K562 (cell line): ENCODE data around the gene STYXL1. TPM values are rescaled to one million over a fixed set of nuclear protein-coding genes. Genes with fewer than 3 reads are reported as not detected.

Source experiments
- ATAC-seq: fragments of 200-7000 bp; cut with Tn5 transposase; 3 replicates; pipeline ENCODE4 v1.9.1; 2020; ENCODE audit warnings: moderate library complexity
- BruUV-seq: library from RNA; stranded (reverse); fragments of 400-500 nt; replicated peaks from 2 replicates; lab custom pipeline; 2021; lab: Mats Ljungman, UMichigan
- CTCF ChIA-PET: fragments of 300-600 bp; formaldehyde crosslinking; extraction: SDS; loops from one replicate; lab custom pipeline; 2021; ENCODE audit warnings: low intra/inter-chr PET ratio; lab: Yijun Ruan, JAX
- POLR2A ChIA-PET: fragments of 300-600, 350-650 bp; sonication (Branson Sonifier 250); formaldehyde crosslinking; extraction: SDS; loops from one replicate; lab custom pipeline; 2021; ENCODE audit warnings: antibody characterized with exemption, inconsistent platforms; lab: Yijun Ruan, JAX
- DNase-seq, 4 experiments: peaks; one replicate each; pipeline versions ENCODE4 v3.0.0 to v3.0.0-alpha.2; 2011 to 2018; ENCODE audit warnings: low spot score in 3 of 4, mixed read lengths in 3 of 4; ENCODE audit errors: extremely low read depth in 1 of 4
- FAIRE-seq: peaks from 2 replicates; lab custom pipeline; 2011; peaks lifted over from hg19 to GRCh38; lab: Jason Lieb, UNC
- H2AFZ ChIP-seq: 2 replicates; pipeline ENCODE4 v1.6.0; 2011; ENCODE audit warnings: low read depth, low read length, control low read depth, inconsistent platforms
- H3K27ac ChIP-seq: fragments of 200-600 bp; 3 replicates; pipeline ENCODE4 v1.8.0; 2011; ENCODE audit warnings: low read depth, mild to moderate bottlenecking, control low read depth, inconsistent platforms, low read length, moderate library complexity, mixed read lengths; ENCODE audit errors: extremely low read depth
- H3K27me3 ChIP-seq, 2 experiments: fragments of 300-600 bp in 1 of 2; 2 replicates in 1 of 2; 3 replicates in 1 of 2; pipeline versions ENCODE4 v1.6.0 to v1.8.0; 2011; ENCODE audit warnings: inconsistent platforms in 2 of 2, low read length in 2 of 2, mild to moderate bottlenecking in 1 of 2, mixed read lengths in 1 of 2, moderate library complexity in 1 of 2; ENCODE audit not compliant: control insufficient read depth in 2 of 2, insufficient read depth in 2 of 2
- H3K36me3 ChIP-seq: fragments of 300-600 bp; 3 replicates; pipeline ENCODE4 v1.8.0; 2011; ENCODE audit warnings: mild to moderate bottlenecking, low read length, inconsistent platforms; ENCODE audit not compliant: control insufficient read depth, insufficient read depth
- H3K4me1 ChIP-seq, 2 experiments: fragments of 200-600 bp in 1 of 2; replicated peaks in 1 of 2; 2 replicates in 1 of 2; 3 replicates in 1 of 2; pipeline versions ENCODE4 v1.5.1 to v1.8.0; 2011; ENCODE audit warnings: inconsistent platforms in 2 of 2, low read length in 2 of 2, mild to moderate bottlenecking in 1 of 2, mixed read lengths in 1 of 2, moderate library complexity in 1 of 2; ENCODE audit not compliant: control insufficient read depth in 2 of 2, insufficient read depth in 2 of 2
- H3K4me2 ChIP-seq: 2 replicates; pipeline ENCODE4 v1.6.1; 2011; ENCODE audit warnings: low read length, control low read depth, inconsistent platforms, mixed read lengths; ENCODE audit not compliant: insufficient read depth
- H3K4me3 ChIP-seq: fragments of 200-600 bp; sonication (generic), shearing (Covaris generic); 2 replicates; pipeline ENCODE4 v1.5.1; 2016; ENCODE audit warnings: control low read depth, inconsistent platforms
- H3K79me2 ChIP-seq: fragments of 200-600 bp; 3 replicates; pipeline ENCODE4 v1.8.0; 2011; ENCODE audit warnings: low read length, inconsistent platforms; ENCODE audit not compliant: control insufficient read depth, insufficient read depth
- H3K9ac ChIP-seq, 2 experiments: 2 replicates each; pipeline versions ENCODE4 v1.6.0 to v1.6.1; 2011; ENCODE audit warnings: low read depth in 2 of 2, low read length in 2 of 2, control low read depth in 1 of 2, inconsistent platforms in 1 of 2, mild to moderate bottlenecking in 1 of 2, mixed read lengths in 1 of 2; ENCODE audit not compliant: insufficient read depth in 1 of 2
- H3K9me1 ChIP-seq: one replicate; pipeline ENCODE4 v1.6.0; 2011; ENCODE audit warnings: inconsistent platforms, mild to moderate bottlenecking, low read length, moderate library complexity; ENCODE audit not compliant: control insufficient read depth, insufficient read depth
- H3K9me3 ChIP-seq: replicated peaks from 2 replicates; pipeline ENCODE4 v1.5.1; 2011; ENCODE audit warnings: low read depth, low read length, inconsistent platforms; ENCODE audit not compliant: control insufficient read depth, insufficient read depth
- H4K20me1 ChIP-seq: replicated peaks from 2 replicates; pipeline ENCODE4 v1.6.1; 2011; ENCODE audit warnings: low read length, inconsistent platforms, mixed read lengths; ENCODE audit not compliant: control insufficient read depth, insufficient read depth
- ATF1 ChIP-seq, 2 experiments: fragments of 450-650 bp in 1 of 2; IDR thresholded peaks; 2 replicates each; pipeline ENCODE4 v1.6.1; 2016; ENCODE audit warnings: missing compliant biosample characterization in 1 of 2, missing genetic modification characterization in 1 of 2
- EGR1 ChIP-seq: fragments of 450-650 bp; conservative IDR thresholded peaks from 2 replicates; pipeline ENCODE4 v1.6.1; 2017; ENCODE audit warnings: mild to moderate bottlenecking
- ZNF445 ChIP-seq: fragments of 250-450 bp; sonication (Bioruptor Pico); IDR thresholded peaks from 2 replicates; pipeline ENCODE4 v1.4.0; 2020; ENCODE audit warnings: low read depth, mild to moderate bottlenecking, moderate library complexity
- WGBS: fragments of 100-300 bp; shearing (Covaris generic); methylation state at CpG from one replicate; pipeline ENCODE4 v1.1.6; 2016; ENCODE audit warnings: low coverage, mixed read lengths; ENCODE audit not compliant: insufficient coverage; ENCODE audit errors: missing lambda C conversion rate; 5-methylcytosine and 5-hydroxymethylcytosine counted together
- in situ Hi-C: fragments of 300-500 bp; cut with MboI; formaldehyde crosslinking; loops from 4 replicates; pipeline ENCODE4 v1.15.0; 2018; ENCODE audit warnings: inconsistent platforms, mixed read lengths
- intact Hi-C: fragments of 100-400 bp; cut with micrococcal nuclease; formaldehyde crosslinking; loops from 2 replicates; pipeline ENCODE4 v1.14.2; 2022
- polyA plus RNA-seq, 8 experiments: library from polyadenylated mRNA; depleted of rRNA in 4 of 8; stranded (reverse) in 5 of 8; unstranded in 3 of 8; fragments of >200 nt; fragmentation: Nextera tagmentation in 2 of 8; fragmentation: Illumina TruSeq in 1 of 8; extraction: Ambion mirVana in 2 of 8; extraction: Trizol in 1 of 8; gene quantifications; 2 replicates each; pipeline versions ENCODE4 v1.2.1 to v1.2.3, GENCODE V29; 2011 to 2014; ENCODE audit warnings: inconsistent platforms in 1 of 8, missing spikeins in 1 of 8
- total RNA-seq, 7 experiments: library from RNA; depleted of rRNA in 6 of 7; stranded (reverse); fragments of >200 nt in 6 of 7; fragmentation: Illumina TruSeq in 2 of 7; extraction: Trizol in 2 of 7; gene quantifications; 2 replicates each; pipeline versions ENCODE4 v1.2.1 to v1.2.3, GENCODE V29; 2011 to 2021; ENCODE audit warnings: low replicate concordance in 1 of 7
- TF ChIP-seq, protein P1 (sequence below): fragments of 450-650 bp; IDR thresholded peaks from 2 replicates; pipeline ENCODE4 v1.7.0; 2016; ENCODE audit warnings: borderline replicate concordance

Gene STYXL1
- total and polyA plus RNA-seq, 9 of the 15 experiments (the other 6 are each of a cell fraction or from before 2014, with no cell fraction given), result 36.5 to 97.2 (median 49.9) TPM

DNA sequence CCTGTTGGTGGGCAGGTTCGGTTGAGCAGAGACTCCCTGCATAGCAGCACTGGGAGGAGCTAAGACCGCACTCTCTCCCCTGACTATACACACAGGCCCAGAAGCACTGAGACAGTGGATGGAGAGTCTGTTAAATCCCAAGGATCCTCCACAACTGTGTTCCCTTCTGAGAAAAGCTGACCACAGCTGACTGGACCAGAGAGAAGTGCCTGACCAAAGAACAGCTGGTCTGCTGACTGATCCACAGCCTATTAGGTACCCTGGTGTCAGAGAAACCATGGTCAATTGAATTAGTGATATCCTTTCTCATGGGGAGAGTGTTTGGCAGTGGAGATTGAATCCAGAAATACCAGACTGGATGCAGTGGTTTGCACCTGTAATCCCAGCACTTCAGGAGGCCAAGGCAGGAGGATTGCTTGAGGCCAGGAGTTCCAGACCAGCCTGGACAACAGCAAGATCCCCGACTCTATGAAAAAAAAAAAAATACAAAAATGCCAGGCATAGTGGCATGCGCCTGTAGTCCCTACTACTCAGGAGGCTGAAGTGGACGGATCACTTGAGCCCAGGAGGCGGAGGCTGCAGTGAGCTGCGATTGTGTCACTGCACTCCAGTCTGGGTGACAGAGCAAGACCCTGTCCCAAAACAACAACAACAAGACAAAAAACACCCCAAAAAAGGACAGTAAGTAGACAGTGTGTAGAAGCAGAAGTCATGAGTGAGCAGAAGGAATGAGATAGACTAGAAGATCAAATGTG is 25.6 kb downstream of the STYXL1 start:
- Histone ChIP-seq H4K20me1 (no peaks in the 10 kb centered on the region), H3K27ac (no peak overlapping the region), H3K9me3 (no peaks in the 10 kb centered on the region), H3K4me3 (no peak overlapping the region), H3K4me1 (peaks cover 0 to 4% of the 10 kb centered on the region in 2 experiments; a peak in 2 of 5 replicates), H3K27me3 (no peaks in the 10 kb centered on the region), H3K9me1 (no peaks in the 10 kb centered on the region), H2AFZ (no peak overlapping the region), H3K9ac (no peak overlapping the region), H3K36me3 (peaks cover 36% of the 10 kb centered on the region), H3K79me2 (no peaks in the 10 kb centered on the region), H3K4me2 (no peak overlapping the region)
- 79% methylated on average over 7 of the region's 7 CpGs for WGBS
- DNase-seq, result no peak
- ATAC-seq, result no peak
- intact Hi-C loops, result loop anchor here (5.0 kb wide), 1 partner anchor 75 kb away; no protein-coding TSS in a partner anchor
- ChIA-PET POLR2A (interaction anchor here (0.6 to 1.1 kb wide), 2 partner anchors 18 to 280 kb away, joined by 3 to 5 read pairs; no protein-coding TSS in a partner anchor), CTCF (interaction anchor here (0.7 to 4.3 kb wide), 2 partner anchors 155 to 1917 kb away, joined by 3 to 95 read pairs; no protein-coding TSS in a partner anchor)
- TF ChIP-seq EGR1 (no peak), ZNF445 (no peak), ATF1 (CRISPR knock-in tag; IDR thresholded peaks at IDR 0.05) (no peak), ATF1 (tag; IDR thresholded peaks at IDR 0.05) (no peak)
- TF ChIP-seq, protein P1, sequence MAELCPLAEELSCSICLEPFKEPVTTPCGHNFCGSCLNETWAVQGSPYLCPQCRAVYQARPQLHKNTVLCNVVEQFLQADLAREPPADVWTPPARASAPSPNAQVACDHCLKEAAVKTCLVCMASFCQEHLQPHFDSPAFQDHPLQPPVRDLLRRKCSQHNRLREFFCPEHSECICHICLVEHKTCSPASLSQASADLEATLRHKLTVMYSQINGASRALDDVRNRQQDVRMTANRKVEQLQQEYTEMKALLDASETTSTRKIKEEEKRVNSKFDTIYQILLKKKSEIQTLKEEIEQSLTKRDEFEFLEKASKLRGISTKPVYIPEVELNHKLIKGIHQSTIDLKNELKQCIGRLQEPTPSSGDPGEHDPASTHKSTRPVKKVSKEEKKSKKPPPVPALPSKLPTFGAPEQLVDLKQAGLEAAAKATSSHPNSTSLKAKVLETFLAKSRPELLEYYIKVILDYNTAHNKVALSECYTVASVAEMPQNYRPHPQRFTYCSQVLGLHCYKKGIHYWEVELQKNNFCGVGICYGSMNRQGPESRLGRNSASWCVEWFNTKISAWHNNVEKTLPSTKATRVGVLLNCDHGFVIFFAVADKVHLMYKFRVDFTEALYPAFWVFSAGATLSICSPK, result no peak
- in situ Hi-C loops, result loop anchor here (5.0 to 25.0 kb wide), 2 partner anchors 155 to 585 kb away; no protein-coding TSS in a partner anchor
- FAIRE-seq, result no peak
- no TSS peak for BruUV-seq
